Activated T-cell treated with anti-CD3 and anti-CD28 coated beads, Interleukin-2, amount 50 U/mL, for 1 hour (primary cell): ENCODE data around the gene HIVEP1.
A peak's percentile ranks its signal among the peaks of the same experiment; 100 is the strongest.
"Not testable (repeated sequence)": the region's sequence is repeated elsewhere in the genome, so short reads cannot be mapped to it uniquely, and the experiment has no call there.

Experiments used
- DNase-seq: peaks from one replicate; pipeline ENCODE4 v3.0.0-alpha.2; 2020

The HIVEP1 gene

GRCh38 chr6:12126051-12126450 is 113.9 kb downstream of the HIVEP1 start:
- DNase-seq, result no peak

GRCh38 chr6:12129523-12129922 is 117.4 kb downstream of the HIVEP1 start:
- DNase-seq, result no peak

GRCh38 chr6:12132351-12133222 is 120.5 kb downstream of the HIVEP1 start:
- no peak for DNase-seq

- DNase-seq, result no peak
Measured at GRCh38 chr6:12134581-12134980, 122.5 kb downstream of the HIVEP1 start.

DNA sequence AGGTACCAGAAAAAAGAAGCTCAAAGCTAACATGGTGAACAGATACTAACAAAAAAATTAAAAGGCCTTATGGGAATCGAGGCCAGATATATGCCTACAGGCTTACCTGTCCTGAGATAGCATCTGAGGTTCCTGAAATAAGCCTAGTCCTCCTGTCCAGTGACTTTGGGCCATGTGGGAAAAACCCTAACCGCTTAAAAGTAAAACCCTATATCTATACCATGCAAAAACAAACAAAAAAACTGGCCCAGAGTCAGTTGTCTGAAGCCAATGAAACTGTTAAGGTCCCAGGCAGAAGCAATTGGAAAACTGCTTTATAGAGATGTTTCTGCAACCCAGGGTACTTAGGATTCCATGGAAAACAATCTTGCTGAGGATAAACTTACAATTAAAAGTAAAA is 122.9 kb downstream of the HIVEP1 start:
- no peak for DNase-seq

- DNase-seq, result no peak
Measured at GRCh38 chr6:12136905-12137304, 124.8 kb downstream of the HIVEP1 start.

DNA sequence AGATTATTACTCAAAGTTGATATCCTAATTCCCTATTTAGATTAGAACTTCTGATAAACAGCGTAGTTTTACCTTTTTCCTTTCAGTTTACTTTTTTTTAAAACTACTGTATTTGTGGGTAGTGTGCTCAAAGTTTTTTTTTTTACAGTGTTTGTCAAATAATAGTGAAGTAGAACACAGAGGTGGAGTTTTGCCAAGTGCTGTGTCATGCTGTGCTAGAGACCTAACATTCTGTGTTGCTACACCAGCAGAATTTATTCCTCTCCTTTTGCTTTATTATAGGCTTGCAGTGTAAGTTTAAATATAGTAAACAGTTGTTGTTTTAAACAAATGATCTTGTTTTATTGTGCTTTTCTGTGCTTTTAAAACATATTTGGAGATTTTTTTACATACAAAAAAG is 125.4 kb downstream of the HIVEP1 start:
- no peak for DNase-seq

DNA sequence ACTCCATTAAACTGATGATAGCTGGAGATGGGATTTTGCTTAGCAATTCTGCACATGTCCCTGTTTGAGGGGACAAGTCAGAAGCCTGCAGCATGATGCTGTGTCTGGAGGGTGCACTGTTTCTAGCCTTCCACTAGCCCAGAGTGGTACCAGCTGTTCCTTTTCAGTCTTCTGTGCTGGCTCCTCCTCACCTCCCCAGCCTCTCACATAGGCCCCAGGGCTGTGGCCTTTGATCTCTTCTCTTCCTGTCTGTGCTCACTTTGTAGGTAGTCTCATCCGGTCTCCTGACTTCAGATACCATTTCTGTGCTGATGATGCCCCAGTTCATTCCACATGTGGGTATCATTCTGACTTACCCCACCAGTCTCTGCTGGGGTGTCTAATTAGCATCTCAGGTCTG is 126.3 kb downstream of the HIVEP1 start:
- peak; percentile 33 for DNase-seq

DNA sequence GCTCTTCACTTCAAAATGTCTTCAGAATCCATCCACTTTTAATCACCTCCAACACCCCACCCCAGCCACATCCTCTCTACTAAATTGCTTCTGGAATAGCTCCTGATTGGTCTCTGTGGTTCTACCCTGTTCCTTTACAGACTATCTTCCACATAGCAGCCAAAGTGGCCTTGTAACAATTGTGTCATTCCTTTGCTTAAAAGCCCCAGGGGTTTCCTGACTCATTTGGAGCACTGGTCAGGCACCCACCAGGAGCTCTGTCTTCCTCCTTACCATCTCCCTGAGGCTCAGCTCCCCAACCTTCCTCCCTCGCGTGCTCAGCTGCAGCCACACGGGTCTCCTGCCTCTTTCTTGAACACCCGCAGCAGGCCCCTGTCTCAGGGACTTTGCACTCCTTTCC is 126.8 kb downstream of the HIVEP1 start:
- no peak for DNase-seq

GRCh38 chr6:12147557-12148316 is 135.6 kb downstream of the HIVEP1 start:
- DNase-seq, result no peak

DNA sequence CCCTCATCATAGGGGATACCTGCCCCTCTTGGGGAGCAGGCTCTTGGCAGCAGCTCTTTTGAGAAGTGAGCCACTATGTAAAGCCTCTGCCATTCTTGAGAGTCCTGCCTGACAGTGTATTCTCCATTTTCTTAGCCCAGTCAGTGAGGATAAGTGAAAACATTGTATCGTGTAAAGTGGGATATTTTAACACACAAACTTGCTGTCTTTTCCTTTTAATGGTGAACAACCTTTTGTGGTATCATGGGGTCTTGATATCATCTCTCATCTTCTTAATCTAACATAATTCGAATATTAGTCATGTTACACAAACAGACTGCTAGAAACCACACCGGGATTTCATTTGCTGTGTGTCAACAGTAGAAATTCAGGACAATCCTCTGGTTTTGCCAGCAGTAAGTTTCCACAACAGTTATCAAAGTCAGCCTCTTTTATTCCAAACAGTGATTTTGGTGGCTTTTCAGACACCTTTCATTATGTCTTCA is 136.2 kb downstream of the HIVEP1 start:
- DNase-seq, result no peak

- DNase-seq, result no peak
Measured at GRCh38 chr6:12148841-12149240, 136.7 kb downstream of the HIVEP1 start.

GRCh38 chr6:12149944-12150510 is 137.9 kb downstream of the HIVEP1 start:
- DNase-seq, result no peak

- DNase-seq, result peak; percentile 40
Measured at GRCh38 chr6:12150812-12151432, 138.8 kb downstream of the HIVEP1 start.

DNA sequence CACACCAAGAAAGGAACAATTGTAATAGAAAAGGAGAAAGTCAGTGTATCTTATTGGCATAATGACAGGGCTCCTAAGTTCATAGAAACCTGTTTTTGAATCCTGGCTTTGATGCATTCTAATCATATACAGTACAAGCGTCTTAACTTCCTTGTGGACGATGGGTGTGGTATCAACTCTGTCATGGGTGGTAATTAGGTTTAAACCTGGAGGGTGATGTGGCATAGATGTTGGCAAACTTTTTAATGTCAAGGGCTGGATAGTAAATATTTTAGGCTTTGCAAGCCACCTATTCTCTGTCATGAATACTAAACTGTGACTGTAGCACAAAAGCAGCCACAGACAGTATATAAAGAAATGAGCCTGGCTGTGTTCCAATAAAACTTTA is 139.3 kb downstream of the HIVEP1 start:
- no peak for DNase-seq

GRCh38 chr6:12152023-12152970 is 140.2 kb downstream of the HIVEP1 start:
- DNase-seq, result no peak

GRCh38 chr6:12155769-12156168 is 143.7 kb downstream of the HIVEP1 start:
- not testable (repeated sequence) for DNase-seq

DNA sequence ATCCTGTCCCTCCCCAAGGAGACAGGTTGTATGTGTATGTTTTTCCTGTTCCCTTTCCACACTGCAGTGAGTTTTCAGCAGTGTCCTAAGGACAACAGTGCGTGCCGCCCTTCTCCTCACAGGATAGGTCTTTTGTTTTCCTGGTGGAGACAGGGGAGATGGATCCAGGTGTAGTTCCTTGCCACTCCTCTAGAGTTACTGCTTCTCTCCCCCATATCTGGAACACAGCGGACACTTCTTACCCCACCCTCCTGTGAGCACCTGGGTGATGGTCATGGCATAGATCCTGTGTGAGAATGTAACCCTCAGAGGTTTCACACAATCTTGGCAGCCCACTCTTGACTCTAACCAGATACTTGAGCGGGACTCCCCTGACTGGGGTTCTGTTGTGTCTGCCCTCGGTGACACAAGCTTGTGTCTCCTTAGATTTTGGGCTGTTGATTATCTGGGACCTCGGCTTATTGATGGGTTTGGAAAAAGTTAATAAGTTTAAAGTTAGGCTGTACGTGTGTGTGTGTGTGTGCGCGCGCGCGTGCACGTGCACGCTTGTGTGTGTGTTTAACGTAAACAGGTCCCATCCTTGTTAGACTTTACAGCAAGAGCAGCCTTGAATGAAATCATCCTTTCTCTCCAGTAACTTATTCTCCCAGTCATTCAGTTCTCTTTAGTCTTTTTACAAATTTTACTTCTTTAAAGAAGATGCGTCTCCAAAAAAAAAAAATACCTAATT is 146.7 kb downstream of the HIVEP1 start:
- no peak for DNase-seq

DNA sequence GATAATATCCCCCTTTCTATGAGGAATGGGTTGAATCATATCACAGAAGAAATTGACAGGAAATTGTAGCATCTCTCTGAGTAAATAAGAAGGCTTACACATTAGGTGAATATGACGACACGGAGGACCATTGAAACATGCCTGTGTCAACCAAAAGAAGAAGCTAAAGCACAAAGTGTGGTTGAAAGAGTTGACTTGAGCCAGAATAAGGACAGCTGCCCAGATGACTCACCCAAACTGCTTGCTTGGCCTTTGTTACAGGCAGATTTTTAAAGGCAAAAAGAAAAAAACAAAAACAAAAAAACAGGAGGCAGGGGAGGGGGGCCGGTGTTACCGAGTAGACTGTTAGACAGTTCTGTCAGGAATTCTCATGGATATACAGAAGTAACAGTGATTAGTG is 148.2 kb downstream of the HIVEP1 start:
- no peak for DNase-seq

GRCh38 chr6:12162213-12162612 is 150.1 kb downstream of the HIVEP1 start:
- no peak for DNase-seq

DNA sequence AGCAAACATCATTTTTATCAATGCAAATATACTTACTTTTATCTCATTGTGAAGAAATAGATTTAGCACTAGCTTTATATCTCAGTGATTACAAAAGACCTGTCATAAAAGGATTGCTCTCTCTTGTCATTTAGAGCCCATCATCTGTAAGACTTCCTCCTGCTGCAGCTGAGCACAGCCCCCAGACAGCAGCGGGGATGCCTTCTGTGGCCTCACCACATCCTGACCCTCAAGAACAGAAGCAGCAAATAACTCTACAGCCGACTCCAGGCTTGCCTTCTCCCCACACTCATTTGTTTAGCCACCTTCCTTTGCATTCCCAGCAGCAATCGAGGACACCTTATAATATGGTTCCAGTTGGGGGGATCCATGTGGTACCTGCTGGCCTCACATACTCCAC is 151.0 kb downstream of the HIVEP1 start:
- DNase-seq, result no peak
